Lung microvascular endothelial cell (primary cell): ENCODE results near the gene CASKIN1. TPM values are rescaled to one million over a fixed set of nuclear protein-coding genes. Genes with fewer than 3 reads are reported as not detected.
"Not testable (repeated sequence)": the region's sequence is repeated elsewhere in the genome, so short reads cannot be mapped to it uniquely, and the experiment has no call there.

ENCODE experiments used
- DNase-seq, 2 donors: peaks; one replicate each; pipeline versions ENCODE4 v3.0.0 to v3.0.0-alpha.2; 2010; ENCODE audit warnings: low read depth in 2 of 2
- total RNA-seq: library from RNA; depleted of rRNA; stranded (reverse); fragments of >200 nt; gene quantifications from 2 replicates; pipeline ENCODE4 v1.2.1, GENCODE V29; 2014

The CASKIN1 gene
- total RNA-seq, 1 donor from 2014 or later, result under 0.01 TPM

GRCh38 chr16:2209258-2210008 lies 13.0 kb upstream of the CASKIN1 start:
- no peak for DNase-seq

- no peak for DNase-seq
Measured at GRCh38 chr16:2208772-2209171, 12.4 kb upstream of the CASKIN1 start.

- no peak for DNase-seq
Measured at GRCh38 chr16:2208308-2208707, 11.9 kb upstream of the CASKIN1 start.

- DNase-seq, result no peak
Measured at GRCh38 chr16:2207872-2208271, 11.5 kb upstream of the CASKIN1 start.

GRCh38 chr16:2206780-2207433 lies 10.5 kb upstream of the CASKIN1 start:
- no peak for DNase-seq

GRCh38 chr16:2206420-2206779 lies 10.0 kb upstream of the CASKIN1 start:
- no peak for DNase-seq

- no peak for DNase-seq
Measured at GRCh38 chr16:2205967-2206313, 9.5 kb upstream of the CASKIN1 start.

GRCh38 chr16:2205104-2205966 lies 8.9 kb upstream of the CASKIN1 start, which contains the start of gene MLST8:
Gene MLST8 (plus strand): TSS chr16:2205454. CDS start chr16:2206086, 632 bp downstream.
- DNase-seq, result peak; percentile 87 to 93

DNA sequence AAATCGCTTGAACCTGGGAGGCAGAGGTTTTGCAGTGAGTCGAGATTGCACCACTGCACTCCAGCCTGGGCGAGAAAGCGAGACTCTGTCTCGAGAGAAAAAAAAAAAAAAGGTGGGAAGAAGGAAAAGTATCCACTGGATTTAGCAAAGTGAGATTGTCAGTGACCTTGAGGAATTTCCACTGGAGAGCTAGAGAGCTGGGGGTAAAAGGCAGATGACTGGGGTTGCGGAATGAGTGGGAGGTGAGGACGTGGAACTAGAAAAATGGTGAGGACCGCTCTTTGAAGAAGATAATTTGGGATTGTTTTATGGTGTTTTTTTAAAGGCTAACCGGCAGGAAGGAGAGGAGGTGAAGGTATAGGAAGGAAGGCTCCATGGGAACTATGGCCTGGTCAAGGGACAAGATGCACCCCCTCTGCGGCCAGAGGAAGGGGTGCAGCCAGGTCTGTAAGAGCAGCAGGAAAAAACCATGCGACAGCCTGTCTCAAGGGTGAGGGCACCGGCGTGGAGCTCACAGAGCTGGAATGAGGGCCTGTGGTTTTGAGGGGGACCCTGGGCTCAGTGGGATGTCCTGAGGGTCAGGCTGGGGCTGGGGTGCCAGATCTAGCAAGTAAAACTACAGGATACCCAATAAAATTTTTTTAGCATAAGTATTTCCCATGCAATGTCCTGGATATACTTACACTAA lies 8.2 kb upstream of the CASKIN1 start:
- DNase-seq, result no peak

DNA sequence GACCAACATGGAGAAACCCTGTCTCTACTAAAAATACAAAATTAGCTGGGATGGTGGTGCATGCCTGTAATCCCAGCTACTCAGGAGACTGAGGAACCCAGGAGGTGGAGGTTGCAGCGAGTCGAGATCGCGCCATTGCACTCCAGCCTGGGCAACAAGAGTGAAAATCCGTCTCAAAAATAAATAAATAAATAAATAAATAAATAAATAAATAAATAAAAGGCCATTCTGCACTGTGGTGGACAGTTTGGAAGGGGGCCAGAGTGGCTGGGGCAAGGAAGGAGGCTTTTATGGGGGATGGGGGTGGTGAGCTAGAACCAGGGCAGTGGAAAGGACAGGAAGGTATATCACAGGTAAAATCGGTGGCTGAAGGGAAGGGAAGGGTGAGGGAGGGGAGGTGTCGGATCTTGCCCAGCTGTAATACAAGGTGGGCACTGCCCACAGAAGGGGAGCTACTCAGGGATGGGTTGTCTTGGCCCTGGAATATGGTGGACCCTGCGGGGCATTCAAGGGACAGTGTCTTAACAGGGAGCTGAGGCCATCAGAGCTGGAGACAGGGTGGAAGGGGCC lies 6.8 kb upstream of the CASKIN1 start:
- not testable (repeated sequence) for DNase-seq

DNA sequence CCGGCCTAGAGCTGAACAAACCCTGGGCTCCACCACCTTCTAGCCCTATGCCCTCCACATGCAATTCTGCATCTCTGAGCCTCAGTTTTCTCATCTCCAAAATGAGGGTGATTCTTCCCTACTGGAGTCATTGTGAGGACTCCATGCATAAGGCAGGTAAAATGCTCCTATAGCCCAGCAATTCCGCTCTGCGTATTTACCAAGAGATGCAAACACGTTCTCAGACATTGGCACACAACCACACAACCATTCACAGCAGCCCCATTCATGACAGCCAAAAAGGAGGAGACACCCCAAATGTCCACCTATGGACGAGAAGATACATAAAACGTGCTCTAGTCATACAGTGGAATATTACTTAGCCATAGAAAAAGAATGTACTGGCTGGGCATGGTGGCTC lies 3.9 kb upstream of the CASKIN1 start:
- no peak for DNase-seq

GRCh38 chr16:2199621-2200139 lies 3.3 kb upstream of the CASKIN1 start:
- no peak for DNase-seq

- no peak for DNase-seq
Measured at GRCh38 chr16:2199095-2199494, 2.7 kb upstream of the CASKIN1 start.

- no peak for DNase-seq
Measured at GRCh38 chr16:2198283-2198682, 1.9 kb upstream of the CASKIN1 start.

GRCh38 chr16:2197765-2198164 lies 1.4 kb upstream of the CASKIN1 start:
- DNase-seq, result no peak

DNA sequence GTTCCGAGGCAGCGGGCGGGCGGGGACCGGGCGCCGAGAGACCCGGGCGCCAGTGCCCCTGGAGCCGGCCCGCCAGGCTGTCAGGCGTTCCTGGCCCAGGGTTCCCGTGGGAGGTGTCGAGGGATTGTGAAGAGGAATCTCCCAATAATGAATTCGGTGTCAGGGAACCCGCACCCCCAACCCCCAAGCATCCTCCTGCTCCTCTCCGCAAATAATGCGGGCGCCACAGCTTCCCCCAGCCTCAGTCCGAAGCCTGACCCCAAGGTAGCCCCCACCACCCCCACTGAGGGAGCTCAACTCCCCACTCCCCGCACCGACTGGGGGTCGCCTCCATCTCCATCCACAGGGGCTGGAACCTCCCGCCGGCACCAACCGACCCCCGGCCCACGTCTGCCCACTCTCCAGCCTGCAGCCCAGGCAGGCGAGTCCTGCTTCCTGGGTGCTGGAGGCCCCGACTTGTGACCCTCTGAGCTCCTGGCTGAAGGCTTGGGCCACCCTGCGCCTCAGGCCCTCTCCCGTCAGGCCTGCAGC lies 641 bp upstream of the CASKIN1 start:
- DNase-seq, result no peak

- no peak for DNase-seq
Measured at GRCh38 chr16:2195322-2196161, 863 bp downstream of the CASKIN1 start.

- DNase-seq, result peak; percentile 54 to 74
Measured at GRCh38 chr16:2194852-2195321, 1.5 kb downstream of the CASKIN1 start.

DNA sequence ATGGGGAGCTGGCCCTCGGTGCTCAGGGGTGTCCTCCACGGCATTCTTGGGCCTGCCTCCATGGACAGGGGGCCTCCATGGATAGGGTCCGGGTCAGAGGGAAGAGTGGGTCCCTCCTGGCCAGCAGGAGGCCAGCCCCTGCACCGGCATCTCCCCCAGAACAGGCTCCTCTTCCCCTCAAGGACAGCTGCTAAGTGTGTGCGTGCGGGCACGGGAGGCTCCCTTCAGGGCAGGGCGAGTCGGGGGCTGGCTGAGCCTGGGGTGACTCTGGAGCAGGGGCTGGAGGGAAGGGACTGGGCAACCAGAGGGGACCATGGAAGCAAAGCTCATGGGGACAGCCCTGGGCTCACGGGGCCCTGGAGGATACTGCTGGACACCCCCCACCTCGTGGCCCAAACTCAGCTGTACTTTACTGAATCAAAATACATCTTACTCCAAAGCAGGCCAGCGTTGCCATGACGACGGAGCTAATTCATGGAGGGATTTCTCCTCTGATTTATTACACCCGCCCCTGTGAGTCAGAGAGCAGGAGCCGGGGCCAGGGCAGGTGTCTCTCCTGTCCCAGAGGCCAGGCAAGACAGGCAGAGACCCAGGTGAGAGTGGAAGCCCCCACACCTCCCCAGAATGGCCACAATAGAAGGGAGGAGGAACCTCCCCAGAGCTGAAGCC lies 2.1 kb downstream of the CASKIN1 start:
- no peak for DNase-seq

- no peak for DNase-seq
Measured at GRCh38 chr16:2191446-2191706, 5.0 kb downstream of the CASKIN1 start.
